ENCODE data around the gene RNASE11. TPM values are rescaled to one million over a fixed set of nuclear protein-coding genes. Genes with fewer than 3 reads are reported as not detected.

Gene RNASE11
- total RNA-seq, 1 experiment from 2014 or later, result not detected

GRCh38 chr14:20618271-20618749, 30.5 kb upstream of the RNASE11 start:
- H3K9ac ChIP-seq (ENCODE audit: low read length), result no peak overlapping the region
- no peaks in the 10 kb centered on the region for H3K9me2 ChIP-seq (ENCODE audit: insufficient read depth)
- no peak for ATAC-seq
- no peaks in the 10 kb centered on the region for H3K9me3 ChIP-seq (ENCODE audit: control insufficient read depth in 1 of 2, insufficient read depth in 1 of 2, low read depth in 1 of 2, low read length in 2 of 2)
- intact Hi-C loops (cut with micrococcal nuclease), result loop anchor here (10.0 kb wide), 1 partner anchor 356 kb away; no protein-coding TSS in a partner anchor
- no peaks in the 10 kb centered on the region for H3K36me3 ChIP-seq (ENCODE audit: control insufficient read depth in 1 of 2, insufficient read depth in 2 of 2, low read length in 2 of 2)
- no TSS peak for BruUV-seq (replicated peaks)
- no peak overlapping the region for H3K27ac ChIP-seq (ENCODE audit: low read depth, low read length)
- H3K27me3 ChIP-seq (ENCODE audit: insufficient read depth, low read length), result no peaks in the 10 kb centered on the region
- RAD21 ChIA-PET (ENCODE audit: low non-redundant PET in 1 of 2, low total read pairs in 2 of 2, uncharacterized antibody in 2 of 2, unreplicated experiment in 2 of 2), result no interaction called here
- POLR2A ChIA-PET, result no interaction called here
- TF ChIP-seq EZH2 (IDR thresholded peaks at IDR 0.05), result no peak
- TF ChIP-seq RAD21 (IDR thresholded peaks at IDR 0.05; ENCODE audit: low read depth), result no peak
- no peak for TF ChIP-seq REST (IDR thresholded peaks at IDR 0.05; ENCODE audit: low read depth)
- TF ChIP-seq ATF3 (IDR thresholded peaks at IDR 0.05), result no peak
- TF ChIP-seq POLR2AphosphoS5 (IDR thresholded peaks at IDR 0.05; ENCODE audit: low read depth, low read length), result no peak
- TF ChIP-seq SIN3A (IDR thresholded peaks at IDR 0.05; ENCODE audit: low read depth), result no peak
- no peak for TF ChIP-seq JUND (IDR thresholded peaks at IDR 0.05)
- no peak for TF ChIP-seq ELF1 (IDR thresholded peaks at IDR 0.05; ENCODE audit: borderline replicate concordance, low read depth)
- no peak for TF ChIP-seq CEBPB (IDR thresholded peaks at IDR 0.05; ENCODE audit: low read depth)
- no peak for TF ChIP-seq POLR2A (IDR thresholded peaks at IDR 0.05; ENCODE audit: borderline replicate concordance, extremely low read depth, insufficient read depth, insufficient read length)
- TF ChIP-seq EGR1 (IDR thresholded peaks at IDR 0.05; ENCODE audit: low read depth), result no peak
- no peaks in the 10 kb centered on the region for H3K79me2 ChIP-seq (ENCODE audit: insufficient read depth, low read length)
- H3K4me2 ChIP-seq (ENCODE audit: low read length), result no peak overlapping the region
- H3K4me1 ChIP-seq (ENCODE audit: control insufficient read depth in 1 of 2, insufficient read depth in 2 of 2, low read length in 2 of 2), result peaks cover 7 to 18% of the 10 kb centered on the region in 2 experiments
- CTCF ChIA-PET, result no interaction called here
- no peak for DNase-seq (ENCODE audit: low read depth, low spot score)
- no peaks in the 10 kb centered on the region for H4K20me1 ChIP-seq (ENCODE audit: insufficient read depth)
- H3K4me3 ChIP-seq (replicated peaks in 1 of 2; ENCODE audit: low read depth in 1 of 2, low read length in 2 of 2), result no peak overlapping the region
- no peak overlapping the region for H2AFZ ChIP-seq (ENCODE audit: low read depth, low read length, poor library complexity, severe bottlenecking)
